ENCODE data around the gene PPP1R9A.

Gene PPP1R9A

DNA sequence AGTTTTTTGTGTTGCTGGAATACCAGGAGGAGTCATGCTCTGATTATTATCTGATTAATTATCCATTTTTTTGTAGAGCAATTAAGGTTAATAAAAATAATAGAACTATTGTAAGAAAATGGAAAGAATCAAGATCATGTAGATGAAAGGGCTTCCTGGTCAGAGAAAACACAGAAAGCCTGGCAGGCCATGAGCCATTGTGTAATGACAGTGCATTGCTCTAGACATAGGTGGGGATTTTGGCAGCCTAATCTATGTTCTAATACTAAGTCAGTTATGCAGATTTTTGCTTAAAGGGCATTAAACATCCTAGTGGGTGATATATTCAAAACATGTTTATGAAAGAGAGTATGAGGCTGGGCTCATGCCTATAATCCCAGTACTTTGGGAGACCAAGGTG, 198.2 kb downstream of the PPP1R9A start:
- Histone ChIP-seq H3K4me1 (ENCODE audit: control insufficient read depth, insufficient read depth, low read length) (no peaks in the 10 kb centered on the region; the same call in 1 of the 2 replicates), H3K36me3 (ENCODE audit: control insufficient read depth in 2 of 2, insufficient read depth in 1 of 2, low read length in 2 of 2) (no peaks in the 10 kb centered on the region), H3K9me3 (ENCODE audit: control insufficient read depth, insufficient read depth, low read depth, low read length) (no peaks in the 10 kb centered on the region), H3K4me3 (ENCODE audit: low read depth, low read length) (no peak overlapping the region), H3K27ac (ENCODE audit: extremely low read depth, low read depth, low read length) (no peak overlapping the region)
- ChIA-PET CTCF (no interaction called here), POLR2A (no interaction called here)
- TF ChIP-seq ZNF501 (tag by site-specific recombination; IDR thresholded peaks at IDR 0.05) (no peak), ZNF521 (tag by site-specific recombination; IDR thresholded peaks at IDR 0.05) (no peak), PRDM2 (tag by site-specific recombination; IDR thresholded peaks at IDR 0.05; ENCODE audit: borderline replicate concordance) (no peak), ZNF423 (tag by site-specific recombination; IDR thresholded peaks at IDR 0.05) (no peak), ZNF76 (tag by site-specific recombination; IDR thresholded peaks at IDR 0.05; ENCODE audit: borderline replicate concordance, low read depth) (no peak), TCF7L2 (IDR thresholded peaks at IDR 0.05; ENCODE audit: borderline replicate concordance, low read depth, low read length) (no peak), ZNF426 (tag by site-specific recombination; IDR thresholded peaks at IDR 0.05) (no peak), ZNF596 (tag by site-specific recombination; IDR thresholded peaks at IDR 0.05) (no peak), ZNF311 (tag by site-specific recombination; IDR thresholded peaks at IDR 0.05; ENCODE audit: borderline replicate concordance) (no peak), KLF10 (tag by site-specific recombination; IDR thresholded peaks at IDR 0.05) (no peak), ZIC2 (tag by site-specific recombination; IDR thresholded peaks at IDR 0.05) (no peak)
- TF ChIP-seq, protein P1, sequence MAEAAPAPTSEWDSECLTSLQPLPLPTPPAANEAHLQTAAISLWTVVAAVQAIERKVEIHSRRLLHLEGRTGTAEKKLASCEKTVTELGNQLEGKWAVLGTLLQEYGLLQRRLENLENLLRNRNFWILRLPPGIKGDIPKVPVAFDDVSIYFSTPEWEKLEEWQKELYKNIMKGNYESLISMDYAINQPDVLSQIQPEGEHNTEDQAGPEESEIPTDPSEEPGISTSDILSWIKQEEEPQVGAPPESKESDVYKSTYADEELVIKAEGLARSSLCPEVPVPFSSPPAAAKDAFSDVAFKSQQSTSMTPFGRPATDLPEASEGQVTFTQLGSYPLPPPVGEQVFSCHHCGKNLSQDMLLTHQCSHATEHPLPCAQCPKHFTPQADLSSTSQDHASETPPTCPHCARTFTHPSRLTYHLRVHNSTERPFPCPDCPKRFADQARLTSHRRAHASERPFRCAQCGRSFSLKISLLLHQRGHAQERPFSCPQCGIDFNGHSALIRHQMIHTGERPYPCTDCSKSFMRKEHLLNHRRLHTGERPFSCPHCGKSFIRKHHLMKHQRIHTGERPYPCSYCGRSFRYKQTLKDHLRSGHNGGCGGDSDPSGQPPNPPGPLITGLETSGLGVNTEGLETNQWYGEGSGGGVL (tag by site-specific recombination; IDR thresholded peaks at IDR 0.05), result no peak
- TF ChIP-seq, protein P2, sequence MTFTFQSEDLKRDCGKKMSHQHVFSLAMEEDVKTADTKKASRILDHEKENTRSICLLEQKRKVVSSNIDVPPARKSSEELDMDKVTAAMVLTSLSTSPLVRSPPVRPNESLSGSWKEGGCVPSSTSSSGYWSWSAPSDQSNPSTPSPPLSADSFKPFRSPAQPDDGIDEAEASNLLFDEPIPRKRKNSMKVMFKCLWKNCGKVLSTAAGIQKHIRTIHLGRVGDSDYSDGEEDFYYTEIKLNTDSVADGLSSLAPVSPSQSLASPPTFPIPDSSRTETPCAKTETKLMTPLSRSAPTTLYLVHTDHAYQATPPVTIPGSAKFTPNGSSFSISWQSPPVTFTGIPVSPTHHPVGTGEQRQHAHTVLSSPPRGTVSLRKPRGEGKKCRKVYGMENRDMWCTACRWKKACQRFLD (tag by site-specific recombination; IDR thresholded peaks at IDR 0.05), result no peak

DNA sequence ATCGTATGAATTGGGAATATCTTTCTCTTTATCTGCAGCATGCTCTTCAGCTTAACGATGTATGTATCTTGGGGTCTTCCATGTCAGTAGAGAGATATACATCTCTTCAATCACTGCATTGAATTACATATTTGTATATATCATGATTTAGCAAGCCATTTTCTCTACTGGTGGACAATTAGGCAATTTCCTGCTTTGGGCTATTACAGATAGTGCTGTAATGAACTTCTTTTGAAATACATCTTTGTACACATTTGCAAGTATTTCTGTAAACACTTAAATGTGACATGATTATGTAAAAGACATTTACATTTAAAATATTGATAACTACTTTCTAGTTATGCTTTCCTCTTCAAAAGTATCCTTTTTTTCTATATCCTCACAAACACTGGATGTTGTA, 199.0 kb downstream of the PPP1R9A start:
- ChIA-PET POLR2A (no interaction called here), CTCF (no interaction called here)
- H3K4me3 ChIP-seq (ENCODE audit: low read depth, low read length), result no peak overlapping the region
- TF ChIP-seq ZNF555 (tag by site-specific recombination; conservative IDR thresholded peaks at IDR 0.05) (no peak), ZNF416 (tag by site-specific recombination; IDR thresholded peaks at IDR 0.05) (no peak), ZNF423 (tag by site-specific recombination; IDR thresholded peaks at IDR 0.05) (no peak), GLI2 (tag by site-specific recombination; IDR thresholded peaks at IDR 0.05; ENCODE audit: borderline replicate concordance, low read depth) (no peak), ZNF785 (tag by site-specific recombination; IDR thresholded peaks at IDR 0.05) (no peak), TCF7L2 (IDR thresholded peaks at IDR 0.05; ENCODE audit: borderline replicate concordance, low read depth, low read length) (no peak), HOXA7 (CRISPR knock-in tag; IDR thresholded peaks at IDR 0.05; ENCODE audit: borderline replicate concordance) (no peak), WT1 (tag by site-specific recombination; IDR thresholded peaks at IDR 0.05) (no peak), ZNF792 (tag by site-specific recombination; IDR thresholded peaks at IDR 0.05) (no peak)
- TF ChIP-seq, protein P3, sequence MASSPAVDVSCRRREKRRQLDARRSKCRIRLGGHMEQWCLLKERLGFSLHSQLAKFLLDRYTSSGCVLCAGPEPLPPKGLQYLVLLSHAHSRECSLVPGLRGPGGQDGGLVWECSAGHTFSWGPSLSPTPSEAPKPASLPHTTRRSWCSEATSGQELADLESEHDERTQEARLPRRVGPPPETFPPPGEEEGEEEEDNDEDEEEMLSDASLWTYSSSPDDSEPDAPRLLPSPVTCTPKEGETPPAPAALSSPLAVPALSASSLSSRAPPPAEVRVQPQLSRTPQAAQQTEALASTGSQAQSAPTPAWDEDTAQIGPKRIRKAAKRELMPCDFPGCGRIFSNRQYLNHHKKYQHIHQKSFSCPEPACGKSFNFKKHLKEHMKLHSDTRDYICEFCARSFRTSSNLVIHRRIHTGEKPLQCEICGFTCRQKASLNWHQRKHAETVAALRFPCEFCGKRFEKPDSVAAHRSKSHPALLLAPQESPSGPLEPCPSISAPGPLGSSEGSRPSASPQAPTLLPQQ (tag by site-specific recombination; IDR thresholded peaks at IDR 0.05), result no peak
- H3K36me3 ChIP-seq (ENCODE audit: control insufficient read depth in 2 of 2, insufficient read depth in 1 of 2, low read length in 2 of 2), result no peaks in the 10 kb centered on the region
- H3K9me3 ChIP-seq (ENCODE audit: control insufficient read depth, insufficient read depth, low read depth, low read length), result no peaks in the 10 kb centered on the region
- no peaks in the 10 kb centered on the region; the same call in 1 of the 2 replicates for H3K4me1 ChIP-seq (ENCODE audit: control insufficient read depth, insufficient read depth, low read length)
- H3K27ac ChIP-seq (ENCODE audit: extremely low read depth, low read depth, low read length), result no peak overlapping the region
